ENCODE data around the gene DACH1.

- no peak for TF ChIP-seq EZH2 (IDR thresholded peaks at IDR 0.05)
- TF ChIP-seq POLR2A (IDR thresholded peaks at IDR 0.05; ENCODE audit: borderline replicate concordance, extremely low read depth, insufficient read depth, insufficient read length) = no peak
- TF ChIP-seq POLR2AphosphoS5 (IDR thresholded peaks at IDR 0.05; ENCODE audit: low read depth, low read length) = no peak
- TF ChIP-seq ATF3 (IDR thresholded peaks at IDR 0.05) = no peak
- no peak for TF ChIP-seq CTCF (IDR thresholded peaks at IDR 0.05 in 2 of 3, conservative IDR thresholded peaks at IDR 0.05 in 1 of 3; ENCODE audit: borderline replicate concordance in 1 of 3, insufficient read depth in 1 of 3, low read depth in 2 of 3, low read length in 2 of 3)
Measured at GRCh38 chr13:71774863-71775262, 92.1 kb downstream of the DACH1 start.

Data from HCT116 (cell line).